Stimulated activated CD8-positive, alpha-beta memory T cell treated with anti-CD3 and anti-CD28 coated beads, Interleukin-15, amount 100 ng/mL, for 48 hours (primary cell): Measurements from ENCODE around the gene E2F8.

Experiments used
- DNase-seq, 2 donors: peaks; one replicate each; pipeline ENCODE4 v3.0.0-alpha.2; 2020; ENCODE audit warnings: low read depth in 2 of 2

E2F8 gene

GRCh38 chr11:19187114-19187832 is 53.5 kb downstream of the E2F8 start:
- no peak for DNase-seq

GRCh38 chr11:19185516-19186052 is 55.2 kb downstream of the E2F8 start:
- DNase-seq = no peak

- DNase-seq = no peak
Measured at GRCh38 chr11:19185036-19185435, 55.7 kb downstream of the E2F8 start.

GRCh38 chr11:19183646-19184045 is 57.1 kb downstream of the E2F8 start:
- no peak for DNase-seq

GRCh38 chr11:19181531-19182261 is 59.0 kb downstream of the E2F8 start:
- no peak for DNase-seq

GRCh38 chr11:19176629-19177186 is 64.0 kb downstream of the E2F8 start:
- DNase-seq = no peak
